Prostate gland (tissue), 2 donors: Measurements from ENCODE around the gene SCOC.

ENCODE experiments used
- CTCF ChIP-seq, 4 experiments: fragments of 200-600 bp in 2 of 4; fragments of 450-650 bp in 2 of 4; sonication (generic) in 2 of 4; IDR thresholded peaks; 1 replicate in 3 of 4; 2 replicates in 1 of 4; pipeline ENCODE4 v1.5.1; 2016 to 2019; ENCODE audit warnings: antibody characterized with exemption in 4 of 4, mild to moderate bottlenecking in 2 of 4, moderate library complexity in 2 of 4
- POLR2A ChIP-seq: fragments of 450-650 bp; IDR thresholded peaks from one replicate; pipeline ENCODE4 v1.6.1; 2016; ENCODE audit warnings: antibody characterized with exemption, mild to moderate bottlenecking

- no peak for TF ChIP-seq POLR2A
- TF ChIP-seq CTCF (IDR thresholded peaks at IDR 0.05): no peak
Measured at GRCh38 chr4:140342620-140343019, 30.8 kb upstream of the SCOC start.
